GM19468 (cell line): ENCODE data around the gene FMO2.

Experiments used
- ATAC-seq: cut with Tn5 transposase; IDR thresholded peaks from one replicate; pipeline ENCODE4 v1.9.1; 2021; ENCODE audit warnings: mild to moderate bottlenecking, moderate library complexity, moderate number of reproducible peaks; ENCODE audit not compliant: unreplicated experiment; ENCODE audit errors: extremely low read depth

Gene FMO2, protein sequence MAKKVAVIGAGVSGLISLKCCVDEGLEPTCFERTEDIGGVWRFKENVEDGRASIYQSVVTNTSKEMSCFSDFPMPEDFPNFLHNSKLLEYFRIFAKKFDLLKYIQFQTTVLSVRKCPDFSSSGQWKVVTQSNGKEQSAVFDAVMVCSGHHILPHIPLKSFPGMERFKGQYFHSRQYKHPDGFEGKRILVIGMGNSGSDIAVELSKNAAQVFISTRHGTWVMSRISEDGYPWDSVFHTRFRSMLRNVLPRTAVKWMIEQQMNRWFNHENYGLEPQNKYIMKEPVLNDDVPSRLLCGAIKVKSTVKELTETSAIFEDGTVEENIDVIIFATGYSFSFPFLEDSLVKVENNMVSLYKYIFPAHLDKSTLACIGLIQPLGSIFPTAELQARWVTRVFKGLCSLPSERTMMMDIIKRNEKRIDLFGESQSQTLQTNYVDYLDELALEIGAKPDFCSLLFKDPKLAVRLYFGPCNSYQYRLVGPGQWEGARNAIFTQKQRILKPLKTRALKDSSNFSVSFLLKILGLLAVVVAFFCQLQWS

DNA sequence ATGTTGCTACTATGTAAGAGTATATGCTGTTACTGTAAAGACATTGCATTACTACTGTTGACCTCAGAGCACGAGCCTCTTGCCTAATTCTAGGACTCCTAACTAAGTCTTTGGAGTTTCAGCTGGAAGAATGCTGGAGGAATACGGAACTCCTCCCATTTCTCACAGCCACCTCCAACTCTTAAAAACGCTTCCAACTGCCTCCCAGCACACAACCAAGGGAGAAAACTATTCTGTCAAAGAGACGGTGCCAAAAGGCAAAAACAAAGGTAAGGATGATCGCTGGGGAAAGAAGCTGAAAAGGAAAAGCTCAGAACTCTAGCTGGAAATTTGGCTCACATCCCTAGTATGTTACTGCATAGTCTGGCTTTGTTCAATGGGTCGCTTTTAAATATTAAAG lies at the start of gene FMO2:
TSS of gene FMO2 (plus strand) at position 210 of the 400 bp plus-strand sequence. CDS start 414 bp downstream, outside the sequence.
- ATAC-seq = no peak

DNA sequence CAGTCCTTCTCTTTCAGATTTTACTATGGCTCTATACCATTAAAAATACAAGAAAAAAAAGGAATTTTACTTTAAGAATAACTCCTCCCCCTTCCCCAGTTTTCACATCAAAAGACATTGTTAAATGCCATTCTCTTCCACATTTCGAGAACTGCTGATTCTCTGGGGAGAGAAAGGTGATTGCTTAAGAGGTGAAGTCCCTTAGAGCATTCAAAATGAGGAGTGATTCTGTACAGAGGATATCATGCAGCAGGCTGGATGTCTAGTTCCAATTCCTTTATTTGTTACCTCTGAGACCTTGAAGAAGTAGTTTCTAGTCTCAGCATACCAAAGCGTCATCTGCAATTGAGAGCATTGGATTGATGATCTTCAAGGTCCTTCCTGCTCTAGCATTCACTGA lies 47.5 kb upstream of the FMO2 start:
- ATAC-seq = no peak

GRCh38 chr1:171138980-171139379 lies 46.1 kb upstream of the FMO2 start:
- ATAC-seq = no peak

DNA sequence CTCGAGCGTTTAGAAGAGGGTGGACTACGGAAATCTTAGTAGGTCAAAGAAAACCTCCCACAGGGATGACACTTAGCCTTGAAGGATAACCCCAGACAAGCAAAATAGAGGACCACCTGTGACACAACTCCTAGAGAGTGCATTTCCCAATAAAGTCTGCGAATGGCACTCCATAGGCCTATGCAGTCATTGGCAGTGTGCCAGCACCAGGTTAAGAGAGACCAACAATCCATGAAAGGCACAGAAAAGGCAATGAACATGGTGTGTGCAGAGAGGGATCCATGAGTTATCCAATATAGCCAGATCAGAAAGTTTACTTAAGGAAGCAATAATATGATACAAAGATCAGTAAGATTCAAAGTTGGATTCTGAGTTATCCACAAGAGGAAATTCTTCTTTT lies 45.2 kb upstream of the FMO2 start:
- no peak for ATAC-seq

- no peak for ATAC-seq
These were observed 44.7 kb upstream of the FMO2 start for GRCh38 chr1:171140401-171140800.

- ATAC-seq = no peak
These were observed 44.0 kb upstream of the FMO2 start for GRCh38 chr1:171140956-171141687.

DNA sequence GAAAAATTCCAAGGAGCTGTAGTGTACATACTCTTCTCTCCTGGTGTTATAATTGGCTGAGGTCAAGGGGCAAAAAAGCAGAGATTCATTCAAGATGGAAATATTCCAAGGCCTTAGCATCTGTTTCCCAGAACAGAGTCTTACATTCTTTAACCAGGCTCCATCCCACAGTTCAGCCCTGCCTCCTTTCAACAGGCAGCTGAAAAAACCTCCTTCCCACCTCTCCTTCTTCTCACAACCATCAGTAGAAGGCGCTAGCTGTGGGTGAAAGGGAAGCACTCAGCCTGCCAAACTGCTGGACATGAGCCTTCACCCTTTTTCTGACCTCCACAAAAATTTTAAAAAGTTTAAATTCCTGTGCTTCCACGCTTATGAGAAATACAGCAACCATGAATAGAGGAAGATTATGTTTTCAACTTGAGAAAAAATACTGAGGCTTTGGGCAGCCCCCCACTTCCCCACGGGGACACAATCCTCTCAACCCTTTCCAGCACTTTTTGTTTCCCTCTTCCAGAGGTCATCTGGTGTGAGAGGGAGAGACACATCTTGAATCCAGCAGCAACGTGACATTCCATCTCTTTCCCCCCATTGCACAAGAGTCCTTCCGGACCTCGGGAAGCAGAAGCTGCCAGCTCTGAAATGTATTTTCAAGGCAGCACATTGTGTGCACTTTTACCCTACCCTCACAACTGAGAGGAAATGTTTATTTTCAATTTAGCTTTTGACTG lies 43.2 kb upstream of the FMO2 start:
- no peak for ATAC-seq

DNA sequence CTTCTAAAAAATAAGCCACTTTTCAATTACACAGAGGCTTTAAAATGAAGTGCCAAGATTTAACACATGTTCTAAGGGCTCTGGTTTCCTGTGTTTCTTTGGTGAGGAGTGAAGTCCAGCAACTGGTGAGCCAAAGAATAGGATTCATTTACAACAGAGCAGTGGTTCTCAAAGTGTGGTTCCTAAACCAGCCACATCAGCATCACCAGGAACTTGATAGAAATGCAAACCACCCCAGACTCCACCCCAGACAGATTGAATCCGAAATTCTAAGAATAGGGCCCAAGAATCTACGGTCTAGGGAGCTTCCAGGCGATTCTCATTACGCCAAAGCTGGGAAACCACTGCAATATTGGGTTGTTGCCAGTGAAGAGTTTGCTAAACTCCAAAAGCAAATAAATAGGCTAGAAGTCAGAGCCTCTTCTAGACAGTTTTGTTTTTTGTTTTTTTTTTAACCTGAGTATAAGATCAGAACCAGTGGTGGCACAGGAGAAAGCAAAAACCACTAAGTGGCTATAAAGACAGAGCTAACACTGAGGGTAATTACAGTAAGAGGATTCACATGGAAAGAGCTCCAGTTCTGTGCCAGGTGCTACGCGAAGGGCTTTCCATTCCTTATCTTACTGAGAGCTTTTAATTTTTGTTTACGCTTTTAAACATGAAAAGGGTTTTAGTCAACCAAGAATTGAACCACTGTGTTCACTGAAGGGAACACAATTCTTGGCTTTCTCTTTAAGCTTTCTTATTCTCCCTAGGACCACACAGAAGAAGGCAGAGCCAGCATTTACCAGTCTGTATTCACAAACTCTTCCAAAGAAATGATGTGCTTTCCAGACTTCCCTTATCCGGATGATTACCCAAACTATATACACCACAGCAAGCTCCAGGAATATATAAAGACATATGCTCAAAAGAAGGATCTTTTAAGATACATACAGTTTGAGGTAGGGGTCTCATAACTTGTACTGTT lies 42.4 kb upstream of the FMO2 start:
- no peak for ATAC-seq

- ATAC-seq = no peak
These were observed 34.9 kb upstream of the FMO2 start for GRCh38 chr1:171150156-171150555.

- no peak for ATAC-seq
These were observed 32.6 kb upstream of the FMO2 start for GRCh38 chr1:171152549-171152948.

DNA sequence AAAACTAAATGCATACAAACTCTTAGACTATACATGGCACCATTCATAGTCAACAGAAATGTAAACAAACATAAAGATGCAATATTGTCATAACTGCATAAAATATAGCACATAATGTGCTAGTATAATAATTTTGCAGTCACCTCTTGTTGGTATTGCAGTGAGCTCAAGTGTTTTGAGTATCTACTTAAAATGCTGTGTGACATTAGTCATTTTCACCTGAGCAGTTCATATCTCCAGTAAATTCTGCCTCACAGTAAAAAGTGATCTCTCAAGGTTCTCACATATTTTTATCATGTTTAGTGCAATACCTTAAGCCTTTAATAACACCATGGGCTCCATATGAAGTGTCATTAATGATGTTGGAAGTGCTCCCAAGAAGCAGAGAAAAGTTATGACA lies 29.6 kb upstream of the FMO2 start:
- ATAC-seq = no peak

DNA sequence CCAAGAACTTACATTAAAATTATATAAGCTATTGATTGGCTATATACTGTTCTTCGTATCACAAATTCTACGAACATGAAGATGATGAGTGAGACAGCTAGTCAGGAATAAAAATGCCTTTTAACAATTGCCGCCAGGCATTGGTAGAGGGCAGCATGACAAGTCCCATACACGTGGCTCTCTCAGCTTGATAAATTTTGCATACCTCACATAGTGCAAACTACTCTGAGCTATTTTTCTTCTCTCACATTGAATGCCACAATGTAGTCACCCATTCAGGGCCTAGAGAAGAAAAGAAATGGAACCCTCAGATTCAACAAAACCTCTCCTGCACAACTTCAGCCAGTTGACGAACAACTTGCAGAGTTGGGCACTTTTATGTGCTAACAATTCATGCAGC lies 27.0 kb upstream of the FMO2 start:
- ATAC-seq = no peak

GRCh38 chr1:171158551-171158950 lies 26.5 kb upstream of the FMO2 start:
- ATAC-seq = no peak

GRCh38 chr1:171159148-171159547 lies 26.0 kb upstream of the FMO2 start:
- ATAC-seq = no peak

DNA sequence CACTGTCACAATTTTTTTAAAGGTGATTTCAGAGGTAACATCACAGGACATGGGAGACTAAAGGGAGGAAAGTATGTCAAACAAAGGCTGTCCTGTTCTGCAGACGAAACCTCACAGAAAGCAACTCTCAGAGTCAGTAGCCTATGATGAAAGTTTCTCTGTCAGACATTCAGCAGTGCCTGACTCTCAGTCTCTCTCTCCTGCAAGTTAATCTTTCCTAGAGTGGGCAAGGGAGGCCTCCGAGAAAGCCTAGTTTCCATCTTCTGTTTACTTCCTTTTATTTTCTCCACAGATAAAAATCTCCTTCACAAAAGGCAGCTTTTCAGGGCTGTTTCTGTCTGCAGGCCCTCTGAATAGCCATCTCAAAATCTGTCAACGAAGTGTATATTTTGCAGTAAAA lies 24.9 kb upstream of the FMO2 start:
- no peak for ATAC-seq

DNA sequence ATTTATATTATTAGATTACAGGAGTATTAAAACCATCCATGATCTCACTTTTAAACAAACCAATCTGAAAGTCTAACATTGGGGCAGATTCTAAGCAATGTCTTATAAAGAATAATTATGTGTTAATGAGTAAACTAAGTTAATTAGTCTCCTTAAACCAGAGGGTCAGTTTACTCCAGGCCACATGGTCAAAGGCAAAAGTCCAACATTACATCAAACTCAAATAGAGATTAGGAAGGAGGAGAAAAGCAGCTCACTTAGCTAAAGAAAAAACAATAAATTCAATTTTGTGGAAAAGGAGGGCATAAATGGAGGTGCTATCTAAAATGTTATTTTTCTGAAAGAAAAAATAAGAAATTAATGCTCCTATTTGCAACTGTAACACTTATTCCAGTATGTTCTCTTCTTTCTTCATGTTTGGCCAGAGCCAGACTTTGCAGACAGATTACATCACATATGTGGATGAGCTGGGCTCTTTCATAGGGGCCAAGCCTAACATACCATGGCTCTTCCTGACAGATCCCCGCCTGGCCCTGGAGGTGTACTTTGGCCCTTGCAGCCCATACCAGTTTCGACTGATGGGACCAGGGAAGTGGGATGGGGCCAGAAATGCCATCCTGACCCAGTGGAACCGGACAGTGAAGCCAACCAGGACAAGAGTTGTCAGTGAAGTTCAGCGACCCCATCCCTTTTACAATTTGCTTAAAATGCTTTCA lies 24.3 kb upstream of the FMO2 start:
- no peak for ATAC-seq

- no peak for ATAC-seq
These were observed 23.7 kb upstream of the FMO2 start for GRCh38 chr1:171161431-171161830.

GRCh38 chr1:171166361-171166760 lies 18.7 kb upstream of the FMO2 start:
- no peak for ATAC-seq

- ATAC-seq = no peak
These were observed 17.3 kb upstream of the FMO2 start for GRCh38 chr1:171167785-171168184.
